Upper lobe of left lung (tissue), 6 donors: Measurements from ENCODE around the gene TC2N. TPM values are rescaled to one million over a fixed set of nuclear protein-coding genes. Genes with fewer than 3 reads are reported as not detected.
"Not testable (repeated sequence)": the region's sequence is repeated elsewhere in the genome, so short reads cannot be mapped to it uniquely, and the experiment has no call there.

Experiments used
- ATAC-seq, 2 donors: fragments of 200-7000 bp; cut with Tn5 transposase; one replicate each; pipeline ENCODE4 v1.9.1; 2022; ENCODE audit warnings: mild to moderate bottlenecking in 2 of 2, moderate library complexity in 2 of 2; ENCODE audit not compliant: low FRiP score in 2 of 2
- DNase-seq, 2 donors: peaks; one replicate each; pipeline ENCODE4 v3.0.0-alpha.2; 2019 to 2020
- H3K27ac ChIP-seq, 4 donors: fragments of 200-600 bp; sonication (generic); one replicate each; pipeline ENCODE4 v1.5.1; 2016 to 2019
- H3K27me3 ChIP-seq, 4 donors: fragments of 200-600 bp; sonication (generic); one replicate each; pipeline ENCODE4 v1.5.1; 2017 to 2019
- H3K36me3 ChIP-seq, 4 donors: fragments of 200-600 bp; sonication (generic); one replicate each; pipeline ENCODE4 v1.5.1; 2016 to 2019
- H3K4me1 ChIP-seq, 4 donors: fragments of 200-600 bp; sonication (generic); one replicate each; pipeline ENCODE4 v1.5.1; 2018 to 2019
- H3K4me3 ChIP-seq, 4 donors: fragments of 200-600 bp; sonication (generic); one replicate each; pipeline ENCODE4 v1.5.1; 2017 to 2019; ENCODE audit warnings: mild to moderate bottlenecking in 2 of 4, moderate library complexity in 1 of 4
- H3K9me3 ChIP-seq, 4 donors: fragments of 200-600 bp; sonication (generic); one replicate each; pipeline ENCODE4 v1.5.1; 2018 to 2019
- EP300 ChIP-seq, 4 donors: sonication (generic); formaldehyde crosslinking; IDR thresholded peaks; one replicate each; pipeline ENCODE4 v1.5.1; 2017; ENCODE audit warnings: antibody characterized with exemption in 4 of 4, control low read depth in 2 of 4
- POLR2A ChIP-seq, 4 donors: fragments of 450-650 bp; IDR thresholded peaks; one replicate each; pipeline ENCODE4 v1.5.1; 2016 to 2017; ENCODE audit warnings: antibody characterized with exemption in 4 of 4, mild to moderate bottlenecking in 2 of 4
- POLR2AphosphoS5 ChIP-seq, 2 donors: sonication (generic); formaldehyde crosslinking; IDR thresholded peaks; one replicate each; pipeline ENCODE4 v1.5.1; 2017; ENCODE audit warnings: antibody characterized with exemption in 2 of 2
- WGBS, 2 donors: methylation state at CpG; one replicate each; pipeline ENCODE4 v1.1.5; 2017 to 2018; 5-methylcytosine and 5-hydroxymethylcytosine counted together
- total RNA-seq, 6 donors: library from RNA; depleted of rRNA in 4 of 6; stranded (reverse); fragments of >200 nt in 4 of 6; gene quantifications; one replicate each; pipeline versions ENCODE4 v1.1.0 to v1.2.1, GENCODE V29; 2016 to 2021
- TF ChIP-seq, protein P1 (sequence below), 6 experiments: fragments of 450-650 bp in 4 of 6; fragments of 200-600 bp in 2 of 6; sonication (generic) in 2 of 6; IDR thresholded peaks; one replicate each; pipeline ENCODE4 v1.5.1; 2016 to 2019; ENCODE audit warnings: antibody characterized with exemption in 6 of 6
- donor health status: DM: no; HTN: no; CAD: no; lungs with moderate emphysema.
- donor health status: DM: no; HTN: yes; CAD: no; lungs with severe emphysema.

Gene TC2N
- total RNA-seq, 6 donors from 2014 or later = 21.0 to 121 (median 49.6) TPM

DNA sequence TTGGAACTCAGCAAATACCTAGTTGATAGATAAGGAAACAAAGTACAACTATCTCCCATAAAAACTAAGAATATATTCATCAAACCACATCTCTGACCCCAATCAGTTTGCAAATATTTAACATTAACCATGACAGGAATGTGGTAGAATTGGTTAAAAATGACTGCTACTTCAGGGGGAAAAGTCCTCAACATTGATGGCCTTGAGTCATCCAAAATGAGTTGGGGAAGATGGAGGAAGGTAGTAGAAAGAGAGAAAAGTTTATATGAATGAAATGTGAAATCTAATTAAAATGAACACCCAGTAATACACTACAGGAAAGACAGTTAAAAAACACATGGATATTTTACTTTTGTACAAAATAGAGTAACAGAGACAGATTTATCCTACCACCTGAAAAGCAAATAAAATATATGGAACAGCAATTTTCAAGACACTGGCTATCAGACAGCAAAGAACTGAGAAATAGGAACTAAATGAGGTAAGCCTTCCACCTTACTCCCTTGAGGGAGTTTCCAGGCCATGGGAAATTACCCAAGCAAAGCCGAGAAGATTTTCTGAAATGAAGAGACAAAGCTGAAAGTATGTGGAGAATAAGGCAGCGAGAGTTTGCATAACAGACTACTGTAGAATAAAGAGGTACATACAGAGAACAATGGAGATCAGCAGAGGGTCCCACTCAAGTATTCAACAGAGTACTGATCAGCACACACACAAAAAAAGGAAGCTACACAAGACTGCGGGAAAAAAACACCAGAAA lies 49.6 kb downstream of the TC2N start:
- no peak overlapping the region for H3K27ac ChIP-seq
- no peak for TF ChIP-seq POLR2AphosphoS5 (IDR thresholded peaks at IDR 0.05)
- TF ChIP-seq, protein P1, sequence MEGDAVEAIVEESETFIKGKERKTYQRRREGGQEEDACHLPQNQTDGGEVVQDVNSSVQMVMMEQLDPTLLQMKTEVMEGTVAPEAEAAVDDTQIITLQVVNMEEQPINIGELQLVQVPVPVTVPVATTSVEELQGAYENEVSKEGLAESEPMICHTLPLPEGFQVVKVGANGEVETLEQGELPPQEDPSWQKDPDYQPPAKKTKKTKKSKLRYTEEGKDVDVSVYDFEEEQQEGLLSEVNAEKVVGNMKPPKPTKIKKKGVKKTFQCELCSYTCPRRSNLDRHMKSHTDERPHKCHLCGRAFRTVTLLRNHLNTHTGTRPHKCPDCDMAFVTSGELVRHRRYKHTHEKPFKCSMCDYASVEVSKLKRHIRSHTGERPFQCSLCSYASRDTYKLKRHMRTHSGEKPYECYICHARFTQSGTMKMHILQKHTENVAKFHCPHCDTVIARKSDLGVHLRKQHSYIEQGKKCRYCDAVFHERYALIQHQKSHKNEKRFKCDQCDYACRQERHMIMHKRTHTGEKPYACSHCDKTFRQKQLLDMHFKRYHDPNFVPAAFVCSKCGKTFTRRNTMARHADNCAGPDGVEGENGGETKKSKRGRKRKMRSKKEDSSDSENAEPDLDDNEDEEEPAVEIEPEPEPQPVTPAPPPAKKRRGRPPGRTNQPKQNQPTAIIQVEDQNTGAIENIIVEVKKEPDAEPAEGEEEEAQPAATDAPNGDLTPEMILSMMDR (IDR thresholded peaks at IDR 0.05) = no peak
- no peak for TF ChIP-seq EP300 (IDR thresholded peaks at IDR 0.05)
- TF ChIP-seq POLR2A (IDR thresholded peaks at IDR 0.05) = no peak
- no peaks in the 10 kb centered on the region for H3K27me3 ChIP-seq
- DNase-seq (no peak), ATAC-seq (no peak)
- H3K4me1 ChIP-seq = no peaks in the 10 kb centered on the region
- WGBS, 2 donors = 85 to 88% methylated on average over 3 of the region's 3 CpGs
- no peak overlapping the region for H3K4me3 ChIP-seq
- H3K9me3 ChIP-seq = no peaks in the 10 kb centered on the region
- no peaks in the 10 kb centered on the region for H3K36me3 ChIP-seq

DNA sequence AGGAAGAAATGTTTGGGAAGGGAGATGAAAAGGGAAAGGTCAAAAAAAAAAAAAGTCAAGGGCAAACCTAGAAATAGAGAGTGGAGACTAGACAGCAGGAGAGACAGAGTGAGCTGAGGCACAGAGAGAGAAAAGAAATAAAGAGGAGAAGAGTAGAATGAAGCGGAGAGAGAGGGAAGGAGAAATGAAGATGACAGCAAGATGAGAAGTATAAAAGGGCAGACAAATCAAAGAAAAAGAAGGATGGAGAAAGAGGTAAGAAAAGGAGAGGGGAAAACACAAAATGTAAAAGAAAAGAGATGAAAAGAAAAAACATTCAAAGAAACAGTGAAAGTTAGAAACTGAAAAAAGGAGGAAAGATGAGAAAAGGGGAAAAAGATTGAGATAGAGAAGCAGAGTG lies 53.0 kb downstream of the TC2N start:
- Histone ChIP-seq H3K4me1 (no peaks in the 10 kb centered on the region), H3K4me3 (no peak overlapping the region), H3K27ac (no peak overlapping the region), H3K9me3 (no peaks in the 10 kb centered on the region), H3K27me3 (no peaks in the 10 kb centered on the region), H3K36me3 (peaks cover 0 to 12% (median 3%) of the 10 kb centered on the region in 4 donors)
- WGBS, 2 donors = 90 to 91% methylated on average over 1 of the region's 1 CpG
- DNase-seq = no peak
- ATAC-seq = no peak
- TF ChIP-seq, protein P1 (IDR thresholded peaks at IDR 0.05) = no peak
- TF ChIP-seq POLR2A (IDR thresholded peaks at IDR 0.05) (no peak), EP300 (IDR thresholded peaks at IDR 0.05) (no peak), POLR2AphosphoS5 (IDR thresholded peaks at IDR 0.05) (no peak)

DNA sequence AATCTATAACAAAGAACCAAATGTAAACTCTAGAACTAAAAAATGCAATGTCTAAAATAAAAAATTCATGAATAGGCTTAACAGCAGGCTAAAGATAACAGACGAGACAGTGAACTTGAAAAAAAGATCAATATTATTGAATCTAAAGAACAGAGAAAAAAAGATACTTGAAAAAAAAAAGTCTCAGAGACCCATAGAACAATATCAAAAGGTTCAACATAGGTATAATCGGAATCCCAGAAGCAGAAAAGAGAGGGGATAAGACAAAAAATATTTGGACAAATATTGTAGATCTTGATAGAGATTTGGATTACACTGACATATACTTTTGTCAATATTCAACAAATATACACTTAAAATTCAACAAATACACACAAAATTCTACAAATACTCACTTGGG lies 56.6 kb downstream of the TC2N start:
- peaks cover 6 to 16% (median 15%) of the 10 kb centered on the region in 4 donors for H3K9me3 ChIP-seq
- TF ChIP-seq POLR2A (IDR thresholded peaks at IDR 0.05) (no peak), EP300 (IDR thresholded peaks at IDR 0.05) (no peak), POLR2AphosphoS5 (IDR thresholded peaks at IDR 0.05) (no peak)
- TF ChIP-seq, protein P1 (IDR thresholded peaks at IDR 0.05) = no peak
- H3K27me3 ChIP-seq = no peaks in the 10 kb centered on the region
- WGBS, 2 donors = 91 to 96% methylated on average over 2 of the region's 2 CpGs
- H3K36me3 ChIP-seq = peaks cover 11 to 35% (median 14%) of the 10 kb centered on the region in 4 donors
- no peaks in the 10 kb centered on the region for H3K4me1 ChIP-seq
- ATAC-seq (no peak), DNase-seq (no peak)
- no peak overlapping the region for H3K4me3 ChIP-seq
- no peak overlapping the region for H3K27ac ChIP-seq

DNA sequence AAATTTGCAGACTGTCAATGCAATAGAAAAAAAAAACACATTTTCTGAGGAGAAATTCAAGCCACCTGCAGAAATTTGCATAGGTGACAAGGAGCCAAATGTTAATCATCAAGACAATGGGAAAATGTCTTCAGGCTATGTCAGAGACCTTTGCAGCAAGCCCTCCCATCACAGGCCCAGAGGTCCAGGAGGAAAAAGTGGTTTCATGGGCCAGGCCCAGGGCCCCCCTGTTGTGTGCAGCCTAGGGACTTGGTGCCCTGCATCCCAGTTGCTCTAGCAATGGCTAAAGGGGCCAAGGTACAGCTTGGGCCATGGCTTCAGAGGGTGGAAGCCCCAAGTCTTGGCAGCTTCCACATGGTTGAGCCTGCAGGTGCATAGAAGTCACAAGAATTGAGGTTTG lies 60.6 kb downstream of the TC2N start:
- H3K36me3 ChIP-seq = peaks cover 9 to 36% (median 12%) of the 10 kb centered on the region in 4 donors
- ATAC-seq = no peak
- no peaks in the 10 kb centered on the region for H3K4me1 ChIP-seq
- H3K27ac ChIP-seq = no peak overlapping the region
- no peaks in the 10 kb centered on the region for H3K27me3 ChIP-seq
- peaks cover 6 to 17% (median 15%) of the 10 kb centered on the region in 4 donors for H3K9me3 ChIP-seq
- no peak for DNase-seq
- no peak overlapping the region for H3K4me3 ChIP-seq
- TF ChIP-seq, protein P1 (IDR thresholded peaks at IDR 0.05) = no peak
- TF ChIP-seq POLR2A (IDR thresholded peaks at IDR 0.05) (no peak), POLR2AphosphoS5 (IDR thresholded peaks at IDR 0.05) (no peak), EP300 (IDR thresholded peaks at IDR 0.05) (no peak)

DNA sequence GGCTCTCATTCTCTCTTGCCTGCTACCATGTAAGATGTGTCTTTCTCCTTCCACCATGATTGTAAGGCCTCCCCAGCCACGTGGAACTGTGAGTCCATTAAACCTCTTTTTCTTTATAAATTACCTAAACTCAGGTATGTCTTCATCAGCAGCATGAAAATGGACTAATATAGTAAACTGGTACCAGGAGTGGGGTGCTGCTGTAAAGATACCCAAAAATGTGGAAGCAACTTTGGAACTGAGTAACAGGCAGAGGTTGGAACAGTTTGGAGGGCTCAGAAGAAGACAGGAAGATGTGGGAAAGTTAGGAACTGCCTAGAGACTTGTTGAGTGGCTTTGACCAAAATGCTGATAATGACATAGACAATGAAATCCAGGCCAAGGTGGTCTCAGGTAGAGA lies 61.2 kb downstream of the TC2N start:
- peaks cover 9 to 31% (median 12%) of the 10 kb centered on the region in 4 donors for H3K36me3 ChIP-seq
- WGBS, 2 donors = 67 to 77% methylated on average over 1 of the region's 1 CpG
- not testable (repeated sequence) for H3K27me3 ChIP-seq, ATAC-seq, DNase-seq, H3K4me1 ChIP-seq, H3K27ac ChIP-seq, H3K4me3 ChIP-seq
- peaks cover 6 to 17% (median 15%) of the 10 kb centered on the region in 4 donors for H3K9me3 ChIP-seq
